C4-2B (cell line): ENCODE data around the gene EXOC3L1.

Source experiments
- H3K27ac ChIP-seq: fragments of 450-650 bp; 2 replicates; pipeline ENCODE4 v1.5.1; 2017
- CTCF ChIP-seq: fragments of 450-650 bp; conservative IDR thresholded peaks from 2 replicates; pipeline ENCODE4 v1.5.1; 2017; ENCODE audit warnings: mild to moderate bottlenecking
- ZFX ChIP-seq: fragments of 450-650 bp; IDR thresholded peaks from 2 replicates; pipeline ENCODE4 v1.6.1; 2017

Gene EXOC3L1

GRCh38 chr16:67207249-67208091 lies 17.5 kb upstream of the EXOC3L1 start:
- peak overlapping the region; percentile 34 for H3K27ac ChIP-seq
- TF ChIP-seq ZFX (no peak), CTCF (no peak)

GRCh38 chr16:67206838-67207248 lies 16.9 kb upstream of the EXOC3L1 start:
- H3K27ac ChIP-seq: peak overlapping the region; percentile 34
- TF ChIP-seq CTCF (no peak), ZFX (no peak)

GRCh38 chr16:67206129-67206837 lies 16.3 kb upstream of the EXOC3L1 start:
- peak overlapping the region; percentile 34; the same call in 1 of the 2 replicates for H3K27ac ChIP-seq
- TF ChIP-seq ZFX (no peak), CTCF (no peak)

GRCh38 chr16:67204076-67204475 lies 14.1 kb upstream of the EXOC3L1 start:
- TF ChIP-seq ZFX (no peak), CTCF (no peak)
- no peak overlapping the region for H3K27ac ChIP-seq

- H3K27ac ChIP-seq: no peak overlapping the region
- no peak for TF ChIP-seq ZFX
- no peak for TF ChIP-seq CTCF
Observed at GRCh38 chr16:67202956-67203493, 13.1 kb upstream of the EXOC3L1 start.

- no peak overlapping the region for H3K27ac ChIP-seq
- TF ChIP-seq ZFX (no peak), CTCF (no peak)
Observed at GRCh38 chr16:67202426-67202825, 12.5 kb upstream of the EXOC3L1 start.
